LNCaP clone FGC (cell line): Measurements from ENCODE around the gene ARHGAP4.
A peak's percentile ranks its signal among the peaks of the same experiment; 100 is the strongest.

ENCODE experiments used
- DNase-seq: peaks from one replicate; pipeline ENCODE4 v3.0.0-alpha.2; 2011; ENCODE audit warnings: low read depth
- H3K4me3 ChIP-seq: 2 replicates; pipeline ENCODE4 v1.5.1; 2011; ENCODE audit warnings: mild to moderate bottlenecking, low read depth, low read length, control low read depth
- TF ChIP-seq, protein P1 (sequence below): IDR thresholded peaks from 2 replicates; pipeline ENCODE4 v1.5.1; 2012; ENCODE audit warnings: mild to moderate bottlenecking; ENCODE audit not compliant: control insufficient read depth, insufficient read depth; ENCODE audit errors: extremely low read depth

The ARHGAP4 gene

DNA sequence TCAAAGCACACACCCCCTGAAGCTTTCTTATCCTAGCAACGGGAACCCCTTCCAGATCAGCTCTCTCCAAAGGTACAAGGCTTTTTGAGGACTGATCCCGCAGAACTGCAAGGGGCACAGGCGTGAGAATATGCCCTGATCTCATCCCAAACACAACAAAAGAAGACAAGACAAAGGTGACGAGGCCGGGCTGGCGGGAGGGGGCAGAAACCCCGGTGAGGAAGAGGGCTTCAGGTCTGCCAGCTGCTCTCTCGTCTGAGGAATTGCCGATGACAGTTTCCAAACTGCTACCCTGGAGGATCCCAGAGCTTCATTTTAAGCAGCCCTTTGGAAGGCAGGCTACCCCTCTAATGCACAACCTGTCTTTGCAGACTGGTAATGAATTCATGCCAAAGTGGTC is 42.2 kb upstream of the ARHGAP4 start:
- TF ChIP-seq, protein P1, sequence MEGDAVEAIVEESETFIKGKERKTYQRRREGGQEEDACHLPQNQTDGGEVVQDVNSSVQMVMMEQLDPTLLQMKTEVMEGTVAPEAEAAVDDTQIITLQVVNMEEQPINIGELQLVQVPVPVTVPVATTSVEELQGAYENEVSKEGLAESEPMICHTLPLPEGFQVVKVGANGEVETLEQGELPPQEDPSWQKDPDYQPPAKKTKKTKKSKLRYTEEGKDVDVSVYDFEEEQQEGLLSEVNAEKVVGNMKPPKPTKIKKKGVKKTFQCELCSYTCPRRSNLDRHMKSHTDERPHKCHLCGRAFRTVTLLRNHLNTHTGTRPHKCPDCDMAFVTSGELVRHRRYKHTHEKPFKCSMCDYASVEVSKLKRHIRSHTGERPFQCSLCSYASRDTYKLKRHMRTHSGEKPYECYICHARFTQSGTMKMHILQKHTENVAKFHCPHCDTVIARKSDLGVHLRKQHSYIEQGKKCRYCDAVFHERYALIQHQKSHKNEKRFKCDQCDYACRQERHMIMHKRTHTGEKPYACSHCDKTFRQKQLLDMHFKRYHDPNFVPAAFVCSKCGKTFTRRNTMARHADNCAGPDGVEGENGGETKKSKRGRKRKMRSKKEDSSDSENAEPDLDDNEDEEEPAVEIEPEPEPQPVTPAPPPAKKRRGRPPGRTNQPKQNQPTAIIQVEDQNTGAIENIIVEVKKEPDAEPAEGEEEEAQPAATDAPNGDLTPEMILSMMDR: no peak
- no peak for DNase-seq
- H3K4me3 ChIP-seq: peak overlapping the region; percentile 69

DNA sequence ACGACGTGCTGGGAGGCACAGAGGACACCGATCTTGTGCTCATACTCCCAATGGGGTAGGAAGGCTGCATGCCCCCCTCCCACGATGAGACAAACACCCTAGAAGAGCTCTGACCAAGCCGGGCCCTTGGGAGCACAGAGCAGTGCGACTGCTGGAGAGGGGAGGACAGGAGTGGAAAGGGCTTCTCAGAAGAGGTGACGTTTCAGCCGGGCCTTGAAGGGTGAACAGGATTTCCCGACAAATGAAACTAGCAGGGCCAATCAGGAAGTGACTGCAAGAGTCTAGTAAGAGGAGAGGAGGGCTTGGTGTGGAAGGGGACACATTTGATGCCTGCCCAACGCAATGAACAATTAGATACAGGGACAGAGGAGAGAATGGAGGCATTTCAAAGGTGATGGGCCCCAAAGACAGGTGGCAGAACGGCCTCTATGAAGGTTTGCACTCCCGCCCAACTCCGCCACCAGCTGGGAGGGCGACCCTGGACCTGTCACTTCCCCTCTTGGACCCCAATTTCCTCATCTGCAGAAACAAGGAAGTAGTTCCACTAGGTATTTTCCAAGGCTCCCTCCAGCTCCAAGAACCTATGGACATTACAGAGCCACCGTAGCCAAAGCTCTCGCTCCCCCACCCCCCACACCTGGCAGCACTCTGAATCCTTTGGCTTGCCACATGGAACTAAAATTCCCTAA is 41.6 kb upstream of the ARHGAP4 start:
- TF ChIP-seq, protein P1: no peak
- H3K4me3 ChIP-seq: peak overlapping the region; percentile 69
- no peak for DNase-seq

DNA sequence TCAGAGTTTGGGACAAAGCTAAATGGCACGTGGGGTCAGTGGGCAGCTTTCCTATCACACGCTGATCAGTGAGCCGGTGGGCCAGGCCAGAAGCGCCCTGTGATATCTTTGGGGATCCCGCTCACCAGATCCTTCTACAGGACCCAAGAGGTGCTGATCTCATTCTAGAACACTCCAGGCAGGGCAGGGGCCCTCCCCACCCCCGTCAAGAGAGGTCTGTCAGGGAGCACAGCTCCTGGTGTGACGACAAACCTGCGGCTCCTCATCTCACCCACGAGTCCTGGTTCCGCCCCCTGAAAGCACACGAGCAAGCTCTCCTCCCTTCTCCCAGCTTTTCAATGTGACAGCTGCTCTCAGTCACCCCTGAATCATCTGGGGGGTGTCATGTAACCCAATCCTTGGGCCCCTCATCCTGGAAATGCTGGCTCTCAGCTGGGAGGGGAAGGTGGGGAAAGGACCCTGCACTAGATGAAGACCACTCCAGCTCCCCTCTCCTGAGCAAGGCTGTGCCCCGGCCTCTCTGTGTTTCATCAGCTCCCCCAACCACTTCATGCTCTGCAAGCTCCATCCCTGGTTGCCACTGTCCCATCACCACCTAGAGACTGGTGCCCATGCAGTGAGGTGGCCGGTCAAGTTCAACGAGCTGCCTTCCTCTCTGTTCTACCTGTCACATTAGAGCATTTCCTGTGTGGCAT is 40.9 kb upstream of the ARHGAP4 start:
- no peak for DNase-seq
- H3K4me3 ChIP-seq: peak overlapping the region; percentile 69
- TF ChIP-seq, protein P1: no peak

DNA sequence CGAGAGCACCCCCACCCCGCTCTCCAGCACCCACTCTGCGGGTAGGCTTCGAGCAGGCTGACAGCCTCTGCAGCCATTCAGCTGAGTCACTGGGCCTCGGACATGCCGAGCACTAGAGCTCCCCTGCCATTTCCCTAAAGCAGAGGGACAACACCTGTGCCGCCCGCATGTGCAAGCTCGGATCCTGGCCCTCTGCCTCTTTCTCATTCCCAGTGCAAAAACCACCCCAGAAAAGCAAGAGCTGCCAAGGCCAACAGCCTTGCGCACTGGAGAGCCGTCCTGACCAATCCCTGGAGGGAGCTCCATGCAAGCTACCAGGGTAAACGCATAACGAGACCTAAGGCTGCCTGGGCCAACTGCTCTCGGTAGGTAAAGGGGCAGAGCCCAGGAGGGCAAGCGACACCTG is 40.2 kb upstream of the ARHGAP4 start:
- DNase-seq: no peak
- H3K4me3 ChIP-seq: peak overlapping the region; percentile 69
- TF ChIP-seq, protein P1: no peak

DNA sequence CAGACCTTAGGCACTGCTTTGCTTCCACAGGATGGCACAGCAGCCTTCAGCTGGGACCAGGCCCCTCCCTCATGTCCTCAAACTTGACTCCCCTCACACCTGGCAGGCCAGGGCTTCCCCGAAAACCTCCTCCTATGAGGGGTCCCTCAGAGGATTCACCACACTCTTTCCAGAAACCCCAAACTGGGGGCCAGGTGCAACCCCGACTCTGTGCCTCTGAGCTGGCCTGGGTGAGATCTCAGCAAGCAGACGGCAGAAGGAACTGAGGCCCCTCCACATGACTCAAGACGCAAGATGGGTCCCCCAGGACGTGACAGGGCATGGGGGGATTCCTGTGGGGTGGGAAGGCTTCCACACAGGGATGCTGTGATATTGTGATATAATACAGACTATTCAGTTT is 39.3 kb upstream of the ARHGAP4 start:
- DNase-seq: no peak
- H3K4me3 ChIP-seq: no peak overlapping the region
- TF ChIP-seq, protein P1: no peak

DNA sequence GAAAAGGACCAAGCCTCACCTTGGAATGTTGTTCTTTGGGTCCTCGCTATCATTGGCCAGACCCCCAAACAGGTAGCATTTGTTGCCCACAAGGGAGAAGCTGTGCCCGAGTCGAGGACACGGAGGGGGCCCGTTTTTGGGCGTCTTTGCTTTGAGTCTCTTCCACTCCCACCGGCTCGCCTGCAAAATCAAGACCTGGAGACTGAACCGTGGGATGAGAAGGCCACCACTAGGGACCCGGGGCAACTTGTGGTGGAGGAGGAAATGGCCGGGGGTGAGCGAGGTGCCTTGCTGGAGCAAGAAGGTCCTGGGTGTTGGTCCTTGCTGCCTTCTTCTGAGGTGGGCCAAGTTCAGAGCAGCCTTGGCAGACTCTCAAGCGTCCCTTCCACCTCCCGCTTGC is 38.0 kb upstream of the ARHGAP4 start:
- TF ChIP-seq, protein P1: no peak
- DNase-seq: no peak
- no peak overlapping the region for H3K4me3 ChIP-seq

DNA sequence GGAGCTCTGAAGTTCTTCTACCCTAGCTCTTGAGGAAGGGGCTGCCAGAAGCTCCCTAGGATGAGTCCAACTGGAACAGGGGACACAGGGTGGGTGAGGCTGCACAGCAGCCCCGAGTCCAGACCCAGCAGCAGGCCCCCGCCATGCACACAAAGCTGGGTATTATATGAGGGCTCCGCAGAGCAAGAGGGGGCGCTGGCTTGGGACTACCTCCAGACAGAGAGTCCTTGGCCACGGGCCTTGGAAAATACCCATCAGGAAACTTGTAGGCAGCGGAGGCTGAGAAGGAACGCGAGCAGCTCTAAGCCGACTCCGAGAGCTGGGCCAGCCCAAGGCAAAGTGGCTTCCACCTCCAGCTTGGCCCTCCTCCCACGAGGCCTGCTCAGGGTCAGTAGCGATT is 37.5 kb upstream of the ARHGAP4 start:
- H3K4me3 ChIP-seq: no peak overlapping the region

More for the DNA sequence above, 37.5 kb upstream of the ARHGAP4 start:
- TF ChIP-seq, protein P1: no peak
- no peak for DNase-seq
